OCI-LY7 (cell line): ENCODE data around the gene ANO6.

Experiments
- EZH2phosphoT487 ChIP-seq: fragments of 200-600 bp; sonication (generic); IDR thresholded peaks from 2 replicates; pipeline ENCODE4 v1.6.1; 2018; ENCODE audit warnings: low read depth, borderline replicate concordance, mild to moderate bottlenecking, mixed run types, antibody characterized with exemption, low read length, moderate library complexity, mixed read lengths
- TF ChIP-seq, protein P1 (sequence below): fragments of 200-600 bp; sonication (generic); conservative IDR thresholded peaks from 2 replicates; pipeline ENCODE4 v1.5.1; 2014; ENCODE audit warnings: mild to moderate bottlenecking, antibody characterized with exemption, low read length, moderate library complexity, mixed read lengths

DNA sequence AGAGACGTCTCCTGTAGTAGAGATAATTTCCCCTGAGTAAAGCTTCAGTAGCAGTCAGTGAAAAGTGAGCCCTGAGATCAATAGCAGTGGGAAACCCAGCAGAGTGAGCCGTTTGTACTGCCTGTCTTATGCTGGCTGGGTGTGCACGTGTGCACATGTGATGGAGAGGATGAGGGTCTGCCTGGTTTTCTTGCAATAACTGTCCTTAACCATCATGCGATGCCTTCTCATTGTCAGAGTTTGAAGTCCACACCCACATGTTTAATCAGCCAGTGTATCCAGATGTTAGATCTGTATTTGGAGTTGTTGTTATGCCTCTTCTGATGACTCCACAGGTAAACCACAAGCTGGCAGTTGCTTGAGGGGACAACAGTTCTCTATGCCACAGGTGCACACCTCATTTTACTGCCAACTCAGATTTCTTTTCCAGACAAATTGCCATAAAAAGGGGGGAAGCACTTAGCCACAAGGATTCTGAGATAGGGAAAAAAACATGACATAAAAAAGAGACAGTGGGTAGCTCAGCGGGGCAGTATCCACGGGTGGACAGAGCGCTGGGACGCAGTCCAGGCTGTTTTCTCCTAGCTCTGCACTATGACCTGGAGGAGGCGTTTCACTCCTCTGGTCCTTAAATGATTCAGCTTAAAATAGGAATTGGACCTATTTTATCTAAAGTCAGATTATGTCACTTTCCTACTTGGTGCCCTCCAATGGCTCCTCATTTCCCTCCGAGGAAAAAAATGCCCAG, 192.3 kb downstream of the ANO6 start:
- TF ChIP-seq, protein P1, sequence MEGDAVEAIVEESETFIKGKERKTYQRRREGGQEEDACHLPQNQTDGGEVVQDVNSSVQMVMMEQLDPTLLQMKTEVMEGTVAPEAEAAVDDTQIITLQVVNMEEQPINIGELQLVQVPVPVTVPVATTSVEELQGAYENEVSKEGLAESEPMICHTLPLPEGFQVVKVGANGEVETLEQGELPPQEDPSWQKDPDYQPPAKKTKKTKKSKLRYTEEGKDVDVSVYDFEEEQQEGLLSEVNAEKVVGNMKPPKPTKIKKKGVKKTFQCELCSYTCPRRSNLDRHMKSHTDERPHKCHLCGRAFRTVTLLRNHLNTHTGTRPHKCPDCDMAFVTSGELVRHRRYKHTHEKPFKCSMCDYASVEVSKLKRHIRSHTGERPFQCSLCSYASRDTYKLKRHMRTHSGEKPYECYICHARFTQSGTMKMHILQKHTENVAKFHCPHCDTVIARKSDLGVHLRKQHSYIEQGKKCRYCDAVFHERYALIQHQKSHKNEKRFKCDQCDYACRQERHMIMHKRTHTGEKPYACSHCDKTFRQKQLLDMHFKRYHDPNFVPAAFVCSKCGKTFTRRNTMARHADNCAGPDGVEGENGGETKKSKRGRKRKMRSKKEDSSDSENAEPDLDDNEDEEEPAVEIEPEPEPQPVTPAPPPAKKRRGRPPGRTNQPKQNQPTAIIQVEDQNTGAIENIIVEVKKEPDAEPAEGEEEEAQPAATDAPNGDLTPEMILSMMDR, result no peak
- no peak for TF ChIP-seq EZH2phosphoT487
